Measurements from ENCODE around the gene PSMF1. TPM values are rescaled to one million over a fixed set of nuclear protein-coding genes. Genes with fewer than 3 reads are reported as not detected.

PSMF1 gene
- total and polyA plus RNA-seq, 2 of the 13 experiments (the other 11 are each of a cell fraction or from before 2014, with no cell fraction given) = 82.5 to 86.0 TPM

- TF ChIP-seq HNF1A (IDR thresholded peaks at IDR 0.05; ENCODE audit: low read depth) = no peak
- no peak for TF ChIP-seq HNF1A (CRISPR knock-in tag; IDR thresholded peaks at IDR 0.05; ENCODE audit: borderline replicate concordance)
- TF ChIP-seq TBX3 (IDR thresholded peaks at IDR 0.05; ENCODE audit: borderline replicate concordance) = no peak
- 0 out of 2 replicates have a peak, but pooled peaks have one; percentile 28 for TF ChIP-seq ZBTB26 (CRISPR knock-in tag; IDR thresholded peaks at IDR 0.05; ENCODE audit: borderline replicate concordance)
- peak; percentile 83 for TF ChIP-seq ZSCAN25 (CRISPR knock-in tag; IDR thresholded peaks at IDR 0.05)
- no peak for TF ChIP-seq ZBTB38 (CRISPR knock-in tag; IDR thresholded peaks at IDR 0.05)
- no peak for TF ChIP-seq NR2C2 (CRISPR knock-in tag; IDR thresholded peaks at IDR 0.05; ENCODE audit: borderline replicate concordance)
- TF ChIP-seq ZBED4 (CRISPR knock-in tag; IDR thresholded peaks at IDR 0.05; ENCODE audit: borderline replicate concordance) = 0 out of 2 replicates have a peak, but pooled peaks have one; percentile 45
- TF ChIP-seq ZBTB34 (CRISPR knock-in tag; IDR thresholded peaks at IDR 0.05) = no peak
- TF ChIP-seq STAT6 (CRISPR knock-in tag; IDR thresholded peaks at IDR 0.05; ENCODE audit: borderline replicate concordance) = no peak
- peak; percentile 62 for TF ChIP-seq YY1 (IDR thresholded peaks at IDR 0.05; ENCODE audit: insufficient read depth, insufficient replicate concordance, low read depth, low read length)
- no peak for TF ChIP-seq ZNF367 (CRISPR knock-in tag; IDR thresholded peaks at IDR 0.05; ENCODE audit: borderline replicate concordance)
- TF ChIP-seq ZNF563 (CRISPR knock-in tag; IDR thresholded peaks at IDR 0.05) = no peak
- no peak for TF ChIP-seq SMARCC2 (IDR thresholded peaks at IDR 0.05)
Measured at GRCh38 chr20:1212607-1213396, 94.4 kb downstream of the PSMF1 start (continued).
